ENCODE results near the gene ABHD8.
"Not testable (repeated sequence)": the region's sequence is repeated elsewhere in the genome, so short reads cannot be mapped to it uniquely, and the experiment has no call there.

ABHD8 gene

DNA sequence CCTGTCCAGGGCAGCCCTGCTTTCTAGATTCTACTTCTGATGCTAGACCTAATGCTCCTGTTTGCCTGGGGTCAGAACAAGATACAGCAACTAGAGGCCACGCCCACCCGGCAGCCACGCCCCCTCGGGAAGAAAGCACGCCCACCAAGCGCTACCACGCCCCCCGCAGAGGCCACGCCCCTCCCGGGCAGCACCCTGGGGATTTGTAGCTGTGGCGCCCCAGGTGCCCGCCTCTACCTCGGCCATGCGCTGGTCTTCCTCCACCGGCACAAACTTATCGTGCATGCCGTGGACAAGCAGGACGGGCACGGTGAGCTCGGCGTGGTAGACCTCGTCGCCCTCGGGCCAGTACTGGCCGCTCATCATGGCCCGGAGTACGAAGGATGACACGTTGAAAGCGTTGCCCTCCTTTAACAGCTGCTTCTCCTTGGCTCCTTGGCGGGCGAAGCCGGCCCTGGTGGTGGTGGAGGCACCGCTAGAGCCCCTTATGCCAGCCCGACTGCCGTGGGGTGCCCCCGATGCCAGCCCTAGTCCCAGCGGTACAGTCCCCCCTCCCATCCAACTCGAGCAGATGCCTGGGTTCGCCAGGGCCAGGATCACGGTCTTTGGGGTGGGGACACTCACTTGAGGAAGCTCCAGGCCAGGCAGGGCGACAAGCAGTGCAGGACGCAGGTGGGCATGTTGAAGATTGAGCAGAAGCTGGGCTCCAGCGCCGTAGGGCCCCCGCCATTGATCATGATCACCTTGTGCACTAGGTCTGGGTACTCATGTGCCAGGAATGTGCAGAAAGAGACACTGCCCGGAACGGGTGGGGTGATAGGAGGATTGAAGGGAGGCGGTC is 9.0 kb downstream of the ABHD8 start:
- no peak for DNase-seq

DNA sequence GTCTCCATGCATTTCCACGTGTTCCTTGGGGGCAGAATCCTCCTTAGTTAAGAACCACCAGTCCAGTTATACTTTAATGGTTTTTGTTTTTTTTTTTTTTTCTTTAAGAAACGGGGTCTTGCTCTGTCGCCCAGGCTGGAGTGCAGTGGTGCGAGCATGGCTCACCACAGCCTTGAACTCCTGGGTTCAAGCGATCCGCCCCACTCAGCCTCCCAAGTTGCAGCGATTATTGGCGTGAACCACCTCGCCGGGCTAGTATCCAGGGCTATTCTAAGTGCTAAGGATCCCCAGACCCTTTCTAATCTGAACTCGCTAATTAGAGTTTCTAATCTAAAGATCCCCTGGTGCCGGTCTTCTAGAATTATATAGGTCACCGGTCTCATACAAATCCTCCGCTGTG is 9.6 kb downstream of the ABHD8 start:
- DNase-seq = no peak

DNA sequence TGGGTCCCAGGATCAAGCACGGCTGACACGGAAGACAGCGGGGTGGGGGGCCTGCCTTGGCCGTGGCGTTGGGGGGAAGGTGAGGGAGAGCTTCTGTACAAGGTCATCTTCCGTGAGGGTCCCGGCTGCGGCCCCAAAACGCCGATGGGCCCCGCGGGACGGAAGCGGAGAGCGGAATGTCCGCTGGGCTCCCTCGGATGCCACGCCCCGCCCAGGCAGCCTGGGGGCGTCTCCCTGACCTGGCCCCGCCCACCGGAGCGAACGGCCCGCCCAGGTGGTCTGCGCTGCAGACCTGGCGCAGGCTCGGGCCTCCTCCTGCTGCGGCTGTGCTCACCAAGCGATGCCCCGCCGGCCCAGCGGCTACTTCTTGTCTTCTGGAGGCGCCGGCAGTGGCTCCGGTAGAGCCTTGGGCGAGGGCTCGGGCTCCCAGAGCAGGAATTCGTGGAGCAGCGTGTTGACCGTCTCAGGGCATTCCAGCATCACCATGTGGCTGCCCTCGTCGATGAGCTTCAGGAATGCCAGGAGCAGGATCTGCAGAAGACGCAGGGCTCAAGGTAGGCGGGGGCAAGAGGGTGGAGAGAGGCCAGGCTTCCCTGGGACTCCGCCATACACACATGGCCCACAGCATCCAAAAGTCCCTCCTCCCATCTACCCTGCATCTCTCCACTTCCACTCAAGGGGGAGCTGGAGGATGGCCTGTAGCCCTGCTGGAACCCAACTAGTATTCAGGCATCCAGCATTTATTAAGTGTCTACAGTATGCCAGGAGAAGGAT is 10.7 kb downstream of the ABHD8 start:
- peak; percentile 63 for DNase-seq

DNA sequence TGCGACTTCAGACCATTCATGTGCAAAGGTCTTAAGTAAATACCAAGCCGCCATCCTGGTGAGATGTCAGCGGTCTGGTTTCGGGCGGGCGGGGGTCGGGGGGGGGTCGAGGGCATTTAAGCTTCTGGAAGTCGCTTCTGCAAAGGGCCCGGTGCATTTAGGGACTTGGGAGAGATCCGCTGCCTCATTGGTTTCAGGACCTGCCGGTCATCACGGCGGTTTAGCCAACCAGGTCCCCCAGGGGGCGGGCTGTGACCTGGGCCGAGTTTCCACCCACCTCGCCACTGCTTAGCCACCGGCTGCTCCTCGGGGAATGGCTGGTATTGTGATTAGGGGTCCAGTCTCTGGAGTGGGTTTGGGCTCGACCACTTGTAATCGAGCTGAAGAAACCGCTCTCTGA is 13.7 kb downstream of the ABHD8 start:
- DNase-seq = peak; percentile 37

DNA sequence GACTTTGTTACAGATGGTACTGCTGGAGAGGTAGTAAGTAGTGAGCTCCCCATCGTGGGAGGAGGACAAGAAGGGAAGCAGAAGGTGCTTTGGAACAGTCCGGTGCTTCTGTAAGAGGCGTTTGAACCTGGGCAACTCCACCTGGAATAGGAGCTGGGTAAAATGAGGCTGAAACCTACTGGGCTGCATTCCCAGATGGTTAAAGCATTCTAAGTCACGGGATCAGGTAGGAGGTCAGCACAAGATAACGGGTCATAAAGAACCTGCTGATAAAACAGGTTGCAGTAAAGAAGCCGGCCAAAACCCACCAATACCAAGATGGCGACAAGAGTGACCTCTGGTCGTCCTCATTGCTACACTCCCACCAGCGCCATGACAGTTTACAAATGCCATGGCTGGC is 16.5 kb downstream of the ABHD8 start:
- no peak for DNase-seq

DNA sequence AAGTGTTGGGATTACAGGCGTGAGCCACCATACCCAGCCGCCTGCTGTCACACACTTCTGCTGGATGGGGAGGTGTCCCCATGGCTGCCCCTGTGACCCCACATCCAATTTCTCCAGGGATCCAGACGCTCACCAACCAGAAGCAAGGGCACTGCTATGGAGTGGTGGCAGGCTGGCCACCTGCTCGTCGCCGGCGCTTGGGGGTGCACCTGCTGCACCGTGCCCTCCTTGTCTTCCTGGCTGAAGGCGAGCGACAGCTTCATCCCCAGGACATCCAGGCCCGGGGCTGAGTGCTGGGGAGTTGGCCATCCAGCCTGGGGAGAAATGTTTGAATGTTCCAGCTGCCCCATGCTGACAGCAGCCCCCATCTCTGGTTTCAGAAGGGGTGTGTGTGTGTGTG is 17.0 kb downstream of the ABHD8 start:
- DNase-seq = no peak

DNA sequence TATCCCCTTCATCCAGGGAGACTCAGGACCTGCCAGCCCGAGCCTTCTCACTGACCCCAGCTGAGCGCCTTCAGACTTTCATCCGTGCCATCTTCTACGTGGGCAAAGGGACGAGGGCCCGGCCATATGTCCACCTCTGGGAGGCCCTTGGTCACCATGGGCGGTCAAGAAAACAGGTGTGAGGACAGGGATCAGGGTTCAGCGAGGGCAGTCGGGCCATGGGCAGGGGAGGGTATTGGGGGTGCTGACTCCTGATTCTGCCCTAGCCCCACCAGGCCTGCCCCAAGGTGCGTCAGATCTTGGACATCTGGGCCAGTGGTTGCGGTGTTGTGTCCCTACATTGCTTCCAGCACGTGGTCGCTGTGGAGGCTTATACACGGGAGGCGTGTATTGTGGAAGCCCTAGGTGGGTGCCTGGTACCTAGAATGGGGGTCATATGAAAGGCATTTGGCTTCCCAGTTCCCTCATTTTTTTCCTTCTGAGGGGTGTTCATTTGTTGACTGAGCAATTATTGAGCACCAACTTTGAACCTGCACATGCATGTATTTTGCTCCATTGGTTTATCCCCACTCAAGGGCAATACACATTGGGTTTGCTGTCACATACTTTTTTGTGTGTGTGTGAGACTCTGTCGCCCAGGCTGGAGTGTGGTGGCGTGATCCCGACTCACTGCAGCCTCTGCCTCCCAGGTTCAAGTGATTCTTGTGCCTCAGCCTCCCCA is 17.6 kb downstream of the ABHD8 start:
- DNase-seq = no peak

DNA sequence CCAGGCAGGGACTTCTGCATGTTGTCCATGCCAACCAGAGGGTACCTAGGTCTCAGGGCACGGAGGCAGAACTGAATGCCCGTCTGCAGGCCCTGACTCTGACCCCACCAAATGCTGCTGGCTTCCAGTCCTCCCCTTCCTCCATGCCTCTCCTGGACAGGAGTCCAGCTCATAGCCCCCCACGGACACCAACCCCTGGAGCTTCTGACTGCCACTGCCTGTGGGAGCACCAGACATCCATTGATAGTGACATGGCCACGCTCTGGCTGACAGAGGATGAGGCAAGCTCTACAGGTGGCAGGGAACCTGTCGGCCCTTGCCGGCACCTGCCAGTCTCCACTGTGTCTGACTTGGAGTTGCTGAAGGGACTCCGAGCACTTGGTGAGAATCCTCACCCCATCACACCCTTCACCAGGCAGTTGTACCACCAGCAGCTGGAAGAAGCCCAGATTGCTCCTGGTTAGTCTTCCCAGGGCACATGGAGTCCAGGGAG is 19.7 kb downstream of the ABHD8 start:
- no peak for DNase-seq

DNA sequence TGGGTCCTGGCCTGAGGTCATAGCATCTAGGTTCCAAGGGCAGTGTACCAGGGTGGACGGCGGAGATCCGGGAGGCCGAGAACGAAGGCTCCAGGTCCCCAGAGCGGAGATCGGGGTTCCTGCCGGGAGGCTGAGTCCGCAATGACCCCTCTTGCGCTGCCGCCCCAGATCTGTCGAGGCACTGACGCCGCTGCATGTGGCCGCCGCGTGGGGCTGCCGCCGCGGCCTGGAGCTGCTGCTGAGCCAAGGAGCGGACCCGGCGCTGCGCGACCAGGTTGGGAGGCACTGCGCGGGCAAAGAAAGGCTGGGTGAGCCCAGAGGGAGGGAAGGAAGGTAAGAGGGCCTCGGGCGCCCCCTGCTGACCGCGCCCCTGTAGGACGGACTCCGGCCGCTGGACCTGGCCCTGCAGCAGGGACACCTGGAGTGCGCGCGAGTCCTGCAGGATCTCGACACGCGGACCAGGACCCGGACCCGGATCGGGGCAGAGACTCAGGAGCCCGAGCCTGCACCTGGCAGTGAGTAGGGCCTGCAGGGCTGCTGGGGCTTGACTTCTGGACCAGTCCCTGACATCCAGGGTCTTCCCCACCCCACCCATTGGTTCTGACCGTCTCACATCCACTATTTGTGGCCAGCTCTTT is 20.6 kb downstream of the ABHD8 start:
- peak; percentile 71 for DNase-seq

DNA sequence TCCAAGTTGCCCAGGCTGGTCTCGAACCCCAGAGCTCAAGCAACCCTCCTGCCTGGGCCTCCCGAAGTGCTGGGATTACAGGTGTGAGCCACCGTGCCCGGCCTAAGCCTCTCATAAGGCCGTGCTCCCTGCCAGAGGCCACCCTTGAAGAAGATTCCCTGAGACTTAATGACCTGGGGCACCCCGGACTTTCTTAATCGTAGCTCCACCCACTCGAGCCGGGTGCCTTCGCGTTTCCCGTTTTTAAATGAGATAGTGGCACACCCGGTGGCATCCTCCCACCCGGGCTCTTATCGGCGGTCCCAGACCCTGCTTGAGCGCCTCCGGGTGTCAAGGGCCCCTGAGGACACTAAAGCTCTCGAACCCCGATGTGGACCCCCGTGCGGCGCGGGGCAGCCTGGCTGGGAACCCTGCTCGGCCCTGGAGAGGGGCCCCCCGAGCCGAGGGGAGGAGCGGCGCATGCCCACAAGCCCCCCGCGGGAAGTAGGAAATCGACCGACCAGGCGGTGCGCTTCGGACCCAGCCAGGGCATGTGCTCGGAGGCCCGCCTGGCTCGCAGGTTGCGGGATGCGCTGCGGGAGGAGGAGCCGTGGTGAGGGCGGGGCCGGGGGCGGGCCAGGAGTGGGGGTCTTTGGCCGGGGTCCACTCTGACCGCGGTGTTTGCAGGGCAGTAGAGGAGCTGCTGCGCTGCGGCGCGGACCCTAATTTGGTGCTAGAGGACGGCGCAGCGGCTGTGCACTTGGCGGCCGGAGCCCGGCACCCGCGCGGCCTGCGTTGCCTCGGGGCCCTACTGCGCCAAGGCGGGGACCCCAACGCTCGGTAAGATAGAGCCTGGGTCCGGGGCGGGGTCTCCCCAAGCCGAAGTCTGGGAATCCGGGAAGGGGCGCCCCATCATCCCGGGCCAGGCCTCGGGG is 21.6 kb downstream of the ABHD8 start, which contains the start of gene ANKLE1:
TSS of gene ANKLE1 (plus strand) at position 511 of the 914 bp plus-strand sequence. CDS start at position 531, 20 bp downstream.
- no peak for DNase-seq

DNA sequence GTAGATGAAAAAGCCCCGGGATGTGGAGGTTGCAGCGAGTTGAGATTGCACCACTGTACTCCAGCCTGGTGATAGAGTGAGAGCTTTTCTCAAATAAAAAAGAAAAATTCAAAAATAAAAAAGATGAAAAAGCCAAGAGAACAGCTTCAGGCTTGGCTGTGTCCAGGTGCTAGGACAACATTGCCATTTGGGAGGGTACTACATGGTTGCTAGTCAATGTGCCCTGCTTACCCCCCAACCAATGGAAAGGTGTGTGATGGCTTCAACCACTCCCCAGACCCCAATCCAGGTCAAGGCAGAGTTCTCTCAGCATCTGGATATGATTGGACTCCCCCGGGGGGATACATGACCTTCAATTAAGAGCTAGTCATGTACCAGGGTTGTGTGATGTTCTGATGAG is 23.8 kb downstream of the ABHD8 start:
- no peak for DNase-seq

DNA sequence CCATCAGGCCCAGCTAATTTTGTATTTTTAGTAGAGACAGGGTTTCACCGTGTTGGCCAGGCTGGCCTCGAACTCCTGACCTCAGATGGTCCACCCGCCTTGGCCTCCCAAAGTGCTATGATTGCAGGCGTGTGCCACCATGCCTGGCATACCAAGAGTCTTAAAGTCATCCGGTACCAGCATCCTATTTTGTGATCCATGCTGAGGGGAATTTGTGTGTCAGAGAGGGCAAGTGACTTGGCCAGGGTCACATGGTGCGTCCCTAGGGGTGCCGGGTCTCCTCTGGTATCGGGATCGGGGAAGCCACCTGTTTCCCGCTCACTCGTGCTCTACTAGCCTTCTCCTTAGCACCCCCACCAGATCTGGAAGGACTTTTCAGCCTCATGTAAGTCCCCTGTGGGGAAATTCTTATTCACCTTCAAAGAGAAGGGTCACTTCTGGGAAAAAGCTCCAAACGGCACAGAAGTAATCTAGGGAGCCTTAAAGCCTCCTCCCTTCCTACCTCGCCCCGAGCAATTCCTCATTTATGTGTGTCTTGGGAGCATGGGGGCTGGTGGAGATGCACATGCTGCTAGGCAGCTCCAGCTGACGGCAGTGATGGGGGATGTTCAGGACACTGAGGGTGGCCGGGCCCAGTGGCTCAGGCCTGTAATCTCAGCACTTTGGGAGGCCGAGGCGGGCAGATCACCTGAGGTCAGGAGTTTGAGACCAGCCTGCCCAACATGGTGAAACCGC is 27.6 kb downstream of the ABHD8 start:
- DNase-seq = no peak

DNA sequence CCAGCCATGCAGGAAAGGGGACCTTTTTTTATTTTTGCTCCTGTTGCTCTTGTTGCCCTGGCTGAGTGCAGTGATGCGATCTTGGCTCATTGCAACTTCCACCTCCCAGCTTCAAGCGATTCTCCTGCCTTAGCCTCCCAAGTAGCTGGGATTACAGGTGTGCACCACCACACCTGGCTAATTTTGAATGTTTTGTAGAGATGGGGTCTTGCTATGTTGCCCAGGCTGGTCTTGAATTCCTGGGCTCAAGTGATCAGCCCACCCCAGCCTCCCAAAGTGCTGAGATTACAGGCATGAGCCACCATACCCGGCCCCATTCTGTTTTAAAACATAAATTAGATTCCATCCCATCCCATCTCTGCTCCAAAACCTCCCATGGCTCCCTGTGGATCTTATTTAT is 28.3 kb downstream of the ABHD8 start:
- not testable (repeated sequence) for DNase-seq

DNA sequence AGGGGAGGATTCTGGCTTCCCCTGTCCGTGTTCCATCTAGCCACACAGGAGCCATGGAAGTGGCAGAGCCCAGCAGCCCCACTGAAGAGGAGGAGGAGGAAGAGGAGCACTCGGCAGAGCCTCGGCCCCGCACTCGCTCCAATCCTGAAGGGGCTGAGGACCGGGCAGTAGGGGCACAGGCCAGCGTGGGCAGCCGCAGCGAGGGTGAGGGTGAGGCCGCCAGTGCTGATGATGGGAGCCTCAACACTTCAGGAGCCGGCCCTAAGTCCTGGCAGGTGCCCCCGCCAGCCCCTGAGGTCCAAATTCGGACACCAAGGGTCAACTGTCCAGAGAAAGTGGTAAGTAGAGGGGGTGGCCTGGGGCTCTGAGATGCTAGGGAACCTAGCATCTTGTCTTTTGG is 34.5 kb downstream of the ABHD8 start:
- no peak for DNase-seq

DNA sequence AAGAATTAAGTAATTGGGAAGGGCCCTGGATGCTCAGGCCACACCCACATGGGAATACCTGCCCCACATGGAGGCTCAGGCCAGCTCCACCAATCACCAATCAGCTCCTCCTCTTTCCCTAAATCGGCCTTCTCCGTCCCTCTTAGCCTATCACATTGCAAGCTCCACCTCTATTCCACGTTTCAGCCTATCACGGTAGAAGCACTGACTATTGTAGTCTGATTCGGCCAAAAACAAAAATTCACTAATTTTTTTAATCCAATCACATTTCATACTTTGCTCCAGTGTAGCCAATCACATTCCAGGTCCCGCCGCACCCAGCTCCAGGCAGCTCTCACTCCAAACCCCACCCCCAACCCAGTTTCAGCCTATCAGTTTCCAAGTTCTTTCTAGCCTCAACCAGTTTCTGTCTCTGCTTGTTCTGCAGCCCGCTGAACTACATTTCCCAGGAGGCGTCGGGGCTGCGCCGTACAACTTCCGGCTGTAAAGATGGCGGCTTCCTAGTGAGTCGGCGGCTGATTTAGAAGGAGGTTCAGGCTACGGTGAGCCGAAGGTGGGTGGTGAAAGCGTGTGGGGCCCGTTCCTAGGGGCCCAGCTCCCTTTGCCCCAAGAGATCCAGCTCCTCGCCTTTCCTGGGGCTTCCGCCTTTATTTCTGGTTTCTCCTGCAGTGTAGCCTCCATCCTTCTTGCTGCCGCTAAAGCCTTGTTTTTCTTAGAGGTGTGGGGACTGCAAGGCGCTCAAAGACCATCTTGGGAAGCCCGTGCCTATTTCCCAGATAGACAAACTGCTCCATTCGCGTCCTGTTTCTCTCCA is 36.0 kb downstream of the ABHD8 start, which contains the start of gene BABAM1:
TSS of gene BABAM1 (plus strand) at position 469 of the 814 bp plus-strand sequence. CDS start 1,364 bp downstream, outside the sequence.
- peak; percentile 99 for DNase-seq

DNA sequence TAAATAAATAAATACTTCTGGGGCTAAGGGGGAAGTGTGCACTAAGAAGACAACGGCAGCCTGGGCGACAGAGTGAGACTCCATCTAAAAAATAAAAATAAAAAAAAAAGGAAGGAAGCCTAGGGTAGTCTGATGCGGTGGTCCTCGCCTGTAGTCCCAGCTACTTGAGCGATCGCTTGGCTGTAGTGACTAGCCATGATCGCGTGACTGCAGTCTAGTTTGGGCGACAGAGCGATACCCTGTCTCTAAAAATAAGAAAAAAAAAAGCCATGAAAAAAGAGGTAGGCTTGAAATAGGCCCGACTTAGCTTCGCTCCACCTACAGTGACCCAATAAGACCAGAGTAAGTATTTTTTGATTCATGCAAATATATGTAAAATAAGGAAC is 36.6 kb downstream of the ABHD8 start:
- DNase-seq = no peak

DNA sequence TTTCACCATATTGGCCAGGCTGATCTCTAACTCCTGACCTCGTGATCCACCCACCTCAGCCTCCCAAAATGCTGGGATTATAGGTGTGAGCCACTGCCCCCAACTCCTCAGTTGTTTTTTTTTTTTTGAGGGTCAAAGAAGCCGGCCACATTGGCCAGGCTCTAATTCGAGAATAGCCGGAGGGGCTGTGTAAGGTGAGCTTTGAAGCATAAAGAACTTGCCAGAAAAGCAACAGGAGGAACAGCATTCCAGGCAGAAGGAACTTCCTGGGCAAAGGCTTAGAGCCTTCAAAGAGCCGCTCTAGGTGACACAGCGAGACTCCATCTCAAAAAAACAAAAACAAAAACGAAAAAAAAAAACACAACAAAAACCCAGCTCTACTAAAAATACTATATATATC is 37.2 kb downstream of the ABHD8 start:
- no peak for DNase-seq

DNA sequence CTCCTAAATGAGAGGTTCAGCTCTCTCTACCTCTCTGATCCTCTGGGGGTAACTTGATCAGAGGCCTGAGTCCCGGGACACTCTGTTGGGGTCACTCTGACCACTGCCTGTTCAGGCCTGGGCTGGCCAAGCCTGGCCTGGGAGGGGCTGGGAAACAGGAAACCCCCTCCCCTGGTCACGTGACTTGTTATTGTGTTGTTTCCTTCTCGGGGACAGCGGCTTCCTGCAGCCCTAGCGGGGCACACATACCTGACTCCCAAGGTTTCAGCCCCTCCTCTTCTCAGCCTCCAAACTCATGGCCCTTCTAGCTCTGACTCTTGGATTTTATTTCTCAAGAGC is 38.6 kb downstream of the ABHD8 start, which contains the start of gene USHBP1:
TSS of gene USHBP1 (minus strand) at position 105 of the 339 bp plus-strand sequence. CDS start 446 bp downstream, outside the sequence.
- no peak for DNase-seq

DNA sequence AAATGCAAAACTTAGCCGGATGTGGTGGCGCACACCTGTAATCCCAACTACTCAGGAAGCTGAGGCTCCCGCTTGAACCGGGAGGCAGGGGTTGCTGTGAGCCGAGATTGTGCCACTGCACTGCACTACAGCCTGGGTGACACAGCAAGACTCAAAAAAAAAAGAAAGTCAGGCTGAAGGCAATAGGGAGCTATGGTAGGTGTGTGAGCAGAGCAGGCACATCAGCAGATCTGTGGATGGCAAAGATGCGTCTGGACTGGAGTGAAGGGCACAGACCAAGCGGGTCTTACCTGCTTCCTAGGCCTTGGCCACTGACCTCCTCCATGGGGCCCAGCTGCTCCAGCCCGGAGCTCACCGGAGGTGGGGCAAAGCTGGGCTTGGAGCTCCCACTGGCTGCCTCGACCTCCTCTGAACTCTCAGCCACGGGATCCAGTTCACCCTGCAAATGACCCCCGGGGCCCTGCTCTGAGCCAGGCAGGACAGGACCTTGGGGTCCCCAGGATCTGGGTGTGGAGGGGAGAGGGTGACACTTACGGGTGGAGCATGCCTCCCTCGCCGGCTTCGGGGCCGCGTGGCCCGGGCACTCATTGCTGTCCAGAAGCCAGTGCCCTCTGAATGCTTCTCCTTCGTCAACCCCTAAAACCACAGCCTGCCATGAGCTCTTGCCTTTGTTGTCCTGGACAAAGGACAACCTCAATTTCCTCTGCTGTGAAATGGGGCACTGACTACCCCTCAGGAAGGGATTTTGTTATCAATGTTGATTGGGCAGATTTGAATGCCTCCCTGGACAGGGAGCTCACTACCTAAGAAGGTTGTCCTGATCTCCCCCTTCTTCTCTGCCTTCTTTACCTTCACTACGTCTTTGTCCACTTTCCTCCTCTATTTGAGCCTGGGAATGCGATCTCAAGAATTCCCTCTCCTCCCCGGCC is 39.2 kb downstream of the ABHD8 start:
- DNase-seq = no peak

Data from kidney glomerular epithelial cell (primary cell).